Measurements from ENCODE around the gene TTPAL. TPM values are rescaled to one million over a fixed set of nuclear protein-coding genes. Genes with fewer than 3 reads are reported as not detected.

TTPAL gene
- total RNA-seq, 1 experiment from 2014 or later: 21.1 TPM

- Histone ChIP-seq H3K14ac (ENCODE audit: insufficient read depth, low read length) (no peak overlapping the region), H2BK15ac (ENCODE audit: low read depth, low read length) (no peak overlapping the region), H3K79me2 (ENCODE audit: insufficient read depth, low read length) (no peaks in the 10 kb centered on the region), H2BK20ac (ENCODE audit: low read depth, low read length, poor library complexity, severe bottlenecking) (no peak overlapping the region), H3K79me1 (ENCODE audit: insufficient read depth, low read depth, low read length, poor library complexity, severe bottlenecking) (no peaks in the 10 kb centered on the region), H3K9ac (ENCODE audit: extremely low read depth, insufficient read length, low read length) (no peak overlapping the region), H3T11ph (ENCODE audit: low read length) (no peak overlapping the region), H2AK5ac (ENCODE audit: insufficient read length, low read length) (no peak overlapping the region), H3K4me2 (ENCODE audit: insufficient read depth, insufficient read length, low read length) (no peak overlapping the region), H3K56ac (ENCODE audit: insufficient read length, low read depth, low read length) (no peak overlapping the region), H3K4me1 (ENCODE audit: insufficient read depth, low read length) (no peaks in the 10 kb centered on the region), H4K91ac (ENCODE audit: insufficient read length, low read depth, low read length) (no peak overlapping the region), H4K20me1 (ENCODE audit: control insufficient read depth, insufficient read depth, insufficient read length) (no peaks in the 10 kb centered on the region), H4K8ac (replicated peaks; ENCODE audit: insufficient read length, low read depth, low read length) (no peak overlapping the region), H3K27ac (ENCODE audit: insufficient read length, low read depth, low read length) (no peak overlapping the region), H2BK12ac (ENCODE audit: insufficient read length, low read depth, low read length) (no peak overlapping the region), H2BK5ac (ENCODE audit: insufficient read length, low read length) (no peak overlapping the region), H3K18ac (ENCODE audit: insufficient read length, low read depth, low read length) (no peak overlapping the region), H2AFZ (ENCODE audit: low read length) (no peak overlapping the region), H4K5ac (ENCODE audit: insufficient read length, low read depth, low read length) (no peak overlapping the region), H2BK120ac (ENCODE audit: low read depth, low read length, poor library complexity, severe bottlenecking) (no peak overlapping the region), H3K9me3 (ENCODE audit: control insufficient read depth, low read depth, low read length) (no peaks in the 10 kb centered on the region), H3K23ac (ENCODE audit: insufficient read length, low read depth, low read length) (no peak overlapping the region), H3K27me3 (ENCODE audit: insufficient read depth, low read length) (no peaks in the 10 kb centered on the region), H3K4ac (ENCODE audit: low read depth, low read length) (no peak overlapping the region), H3K23me2 (ENCODE audit: insufficient read length, low read depth, low read length, poor library complexity, severe bottlenecking) (no peaks in the 10 kb centered on the region)
- H3K27me3 Mint-ChIP-seq (ENCODE audit: low read depth): no peaks in the 10 kb centered on the region; the same call in 1 of the 2 replicates
- peaks cover 0 to 2% of the 10 kb centered on the region in 2 experiments; a peak in 1 of 4 replicates for H3K4me1 Mint-ChIP-seq
- no peak for DNase-seq
- no CpG with 5 or more reads among the region's 3 CpGs for WGBS (ENCODE audit: extremely low coverage, insufficient read length, low lambda C conversion rate)
- H3K27ac Mint-ChIP-seq: no peak overlapping the region
- H3K9me3 Mint-ChIP-seq: no peaks in the 10 kb centered on the region
- no peak overlapping the region for H3K4me3 Mint-ChIP-seq
- no peak for TF ChIP-seq CTCF (conservative IDR thresholded peaks at IDR 0.05)
- H3K36me3 Mint-ChIP-seq (ENCODE audit: insufficient read depth in 1 of 3, low read depth in 3 of 3): no peaks in the 10 kb centered on the region
Measured at GRCh38 chr20:44455126-44455525, 20.5 kb upstream of the TTPAL start.

All from H9 (cell line).